ENCODE data around the gene MTMR12.

GRCh38 chr5:32259033-32259432 lies 53.7 kb downstream of the MTMR12 start:
- TF ChIP-seq SUZ12 (IDR thresholded peaks at IDR 0.05; ENCODE audit: extremely low read depth, insufficient read depth, insufficient read length) (no peak), ZNF274 (IDR thresholded peaks at IDR 0.05; ENCODE audit: low read depth, low read length) (no peak), YY1 (IDR thresholded peaks at IDR 0.05; ENCODE audit: insufficient read depth, insufficient read length) (no peak)
